C4-2B (cell line): ENCODE data around the gene ZNF780B.
A peak's percentile ranks its signal among the peaks of the same experiment; 100 is the strongest.
"Not testable (repeated sequence)": the region's sequence is repeated elsewhere in the genome, so short reads cannot be mapped to it uniquely, and the experiment has no call there.

Experiments
- H3K27ac ChIP-seq: fragments of 450-650 bp; 2 replicates; pipeline ENCODE4 v1.5.1; 2017
- ZFX ChIP-seq: fragments of 450-650 bp; IDR thresholded peaks from 2 replicates; pipeline ENCODE4 v1.6.1; 2017
- TF ChIP-seq, protein P1 (sequence below): fragments of 450-650 bp; conservative IDR thresholded peaks from 2 replicates; pipeline ENCODE4 v1.5.1; 2017; ENCODE audit warnings: mild to moderate bottlenecking

The ZNF780B gene

GRCh38 chr19:40070058-40070457, 14.0 kb upstream of the ZNF780B start:
- TF ChIP-seq ZFX: no peak
- TF ChIP-seq, protein P1, sequence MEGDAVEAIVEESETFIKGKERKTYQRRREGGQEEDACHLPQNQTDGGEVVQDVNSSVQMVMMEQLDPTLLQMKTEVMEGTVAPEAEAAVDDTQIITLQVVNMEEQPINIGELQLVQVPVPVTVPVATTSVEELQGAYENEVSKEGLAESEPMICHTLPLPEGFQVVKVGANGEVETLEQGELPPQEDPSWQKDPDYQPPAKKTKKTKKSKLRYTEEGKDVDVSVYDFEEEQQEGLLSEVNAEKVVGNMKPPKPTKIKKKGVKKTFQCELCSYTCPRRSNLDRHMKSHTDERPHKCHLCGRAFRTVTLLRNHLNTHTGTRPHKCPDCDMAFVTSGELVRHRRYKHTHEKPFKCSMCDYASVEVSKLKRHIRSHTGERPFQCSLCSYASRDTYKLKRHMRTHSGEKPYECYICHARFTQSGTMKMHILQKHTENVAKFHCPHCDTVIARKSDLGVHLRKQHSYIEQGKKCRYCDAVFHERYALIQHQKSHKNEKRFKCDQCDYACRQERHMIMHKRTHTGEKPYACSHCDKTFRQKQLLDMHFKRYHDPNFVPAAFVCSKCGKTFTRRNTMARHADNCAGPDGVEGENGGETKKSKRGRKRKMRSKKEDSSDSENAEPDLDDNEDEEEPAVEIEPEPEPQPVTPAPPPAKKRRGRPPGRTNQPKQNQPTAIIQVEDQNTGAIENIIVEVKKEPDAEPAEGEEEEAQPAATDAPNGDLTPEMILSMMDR: no peak

DNA sequence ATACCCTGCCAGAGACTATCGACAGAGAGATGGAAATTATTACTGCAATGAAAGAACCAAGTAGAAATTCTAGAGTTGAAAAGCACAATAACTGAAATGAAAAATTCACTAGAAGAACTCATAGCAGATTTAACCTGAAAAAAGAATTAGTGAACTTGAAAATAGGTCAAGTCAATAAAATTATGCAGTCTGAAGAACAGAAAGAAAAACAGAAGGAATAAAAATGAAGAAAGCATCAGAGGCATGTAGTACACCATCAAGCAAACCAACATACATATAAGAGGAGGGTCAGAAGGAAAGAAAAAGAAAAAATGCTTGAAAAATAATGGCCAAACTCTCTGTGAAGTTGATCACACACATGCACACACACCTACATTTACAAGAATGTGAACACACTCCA, 3.6 kb upstream of the ZNF780B start:
- TF ChIP-seq, protein P1: no peak
- no peak for TF ChIP-seq ZFX
- no peak overlapping the region for H3K27ac ChIP-seq

More at GRCh38 chr19:40070058-40070457, 14.0 kb upstream of the ZNF780B start:
- H3K27ac ChIP-seq: no peak overlapping the region

GRCh38 chr19:40057166-40057565, 1.1 kb upstream of the ZNF780B start:
- TF ChIP-seq, protein P1: no peak
- no peak for TF ChIP-seq ZFX
- no peak overlapping the region for H3K27ac ChIP-seq

GRCh38 chr19:40056505-40056904, 474 bp upstream of the ZNF780B start:
- peak overlapping the region; percentile 67 for H3K27ac ChIP-seq
- no peak for TF ChIP-seq ZFX
- TF ChIP-seq, protein P1: no peak

- H3K27ac ChIP-seq: no peak overlapping the region; the same call in 1 of the 2 replicates
- no peak for TF ChIP-seq ZFX
- TF ChIP-seq, protein P1: no peak
Measured at GRCh38 chr19:40055049-40055448, 982 bp downstream of the ZNF780B start.

GRCh38 chr19:40054632-40055031, 1.4 kb downstream of the ZNF780B start:
- TF ChIP-seq, protein P1: no peak
- no peak for TF ChIP-seq ZFX
- no peak overlapping the region for H3K27ac ChIP-seq

GRCh38 chr19:40053491-40053890, 2.5 kb downstream of the ZNF780B start:
- TF ChIP-seq ZFX: no peak
- TF ChIP-seq, protein P1: no peak
- H3K27ac ChIP-seq: no peak overlapping the region

DNA sequence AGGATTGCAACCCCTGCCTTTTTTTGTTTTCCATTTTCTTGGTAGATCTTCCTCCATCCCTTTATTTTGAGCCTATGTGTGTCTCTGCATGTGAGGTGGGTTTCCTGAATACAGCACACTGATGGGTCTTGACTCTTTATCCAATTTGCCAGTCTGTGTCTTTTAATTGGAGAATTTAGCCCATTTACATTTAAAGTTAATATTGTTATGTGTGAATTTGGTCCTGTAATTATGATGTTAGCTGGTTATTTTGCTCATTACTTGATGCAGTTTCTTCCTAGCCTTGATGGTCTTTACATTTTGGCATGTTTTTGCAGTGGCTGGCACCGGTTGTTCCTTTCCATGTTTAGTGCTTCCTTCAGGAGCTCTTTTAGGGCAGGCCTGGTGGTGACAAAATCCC, 14.3 kb downstream of the ZNF780B start:
- H3K27ac ChIP-seq: not testable (repeated sequence)

- H3K27ac ChIP-seq: not testable (repeated sequence)
Measured at GRCh38 chr19:40038047-40038446, 18.0 kb downstream of the ZNF780B start.
